22Rv1 (cell line): ENCODE measurements around the gene SH2B2.

Experiments
- ZFX ChIP-seq: fragments of 450-650 bp; IDR thresholded peaks from 2 replicates; pipeline ENCODE4 v1.6.1; 2017; ENCODE audit warnings: antibody characterized with exemption, borderline replicate concordance
- TF ChIP-seq, protein P1 (sequence below): fragments of 450-650 bp; IDR thresholded peaks from 2 replicates; pipeline ENCODE4 v1.5.1; 2017; ENCODE audit warnings: mild to moderate bottlenecking

DNA sequence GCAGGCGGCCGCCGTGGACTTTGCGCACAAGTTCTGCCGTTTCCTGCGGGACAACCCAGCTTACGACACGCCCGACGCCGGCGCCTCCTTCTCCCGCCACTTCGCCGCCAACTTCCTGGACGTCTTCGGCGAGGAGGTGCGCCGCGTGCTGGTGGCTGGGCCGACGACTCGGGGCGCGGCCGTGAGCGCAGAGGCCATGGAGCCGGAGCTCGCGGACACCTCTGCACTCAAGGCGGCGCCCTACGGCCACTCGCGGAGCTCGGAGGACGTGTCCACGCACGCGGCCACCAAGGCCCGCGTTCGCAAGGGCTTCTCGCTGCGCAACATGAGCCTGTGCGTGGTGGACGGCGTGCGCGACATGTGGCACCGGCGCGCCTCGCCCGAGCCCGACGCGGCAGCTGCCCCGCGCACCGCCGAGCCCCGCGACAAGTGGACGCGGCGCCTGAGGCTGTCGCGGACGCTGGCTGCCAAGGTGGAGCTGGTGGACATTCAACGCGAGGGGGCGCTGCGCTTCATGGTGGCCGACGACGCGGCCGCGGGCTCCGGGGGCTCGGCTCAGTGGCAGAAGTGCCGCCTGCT lies 14.1 kb downstream of the SH2B2 start:
- TF ChIP-seq, protein P1, sequence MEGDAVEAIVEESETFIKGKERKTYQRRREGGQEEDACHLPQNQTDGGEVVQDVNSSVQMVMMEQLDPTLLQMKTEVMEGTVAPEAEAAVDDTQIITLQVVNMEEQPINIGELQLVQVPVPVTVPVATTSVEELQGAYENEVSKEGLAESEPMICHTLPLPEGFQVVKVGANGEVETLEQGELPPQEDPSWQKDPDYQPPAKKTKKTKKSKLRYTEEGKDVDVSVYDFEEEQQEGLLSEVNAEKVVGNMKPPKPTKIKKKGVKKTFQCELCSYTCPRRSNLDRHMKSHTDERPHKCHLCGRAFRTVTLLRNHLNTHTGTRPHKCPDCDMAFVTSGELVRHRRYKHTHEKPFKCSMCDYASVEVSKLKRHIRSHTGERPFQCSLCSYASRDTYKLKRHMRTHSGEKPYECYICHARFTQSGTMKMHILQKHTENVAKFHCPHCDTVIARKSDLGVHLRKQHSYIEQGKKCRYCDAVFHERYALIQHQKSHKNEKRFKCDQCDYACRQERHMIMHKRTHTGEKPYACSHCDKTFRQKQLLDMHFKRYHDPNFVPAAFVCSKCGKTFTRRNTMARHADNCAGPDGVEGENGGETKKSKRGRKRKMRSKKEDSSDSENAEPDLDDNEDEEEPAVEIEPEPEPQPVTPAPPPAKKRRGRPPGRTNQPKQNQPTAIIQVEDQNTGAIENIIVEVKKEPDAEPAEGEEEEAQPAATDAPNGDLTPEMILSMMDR: no peak
- TF ChIP-seq ZFX: no peak
